Activated CD4-positive, alpha-beta T cell treated with anti-CD3 and anti-CD28 coated beads, Interleukin-2, amount 10 ng/mL, durations not matched to agents 7 days and 5 days (primary cell): Measurements from ENCODE around the gene GAPVD1. TPM values are rescaled to one million over a fixed set of nuclear protein-coding genes. Genes with fewer than 3 reads are reported as not detected.
A peak's percentile ranks its signal among the peaks of the same experiment; 100 is the strongest.

Experiments used
- CTCF ChIA-PET: fragments of 350-600 bp; sonication (Branson Sonifier 250); formaldehyde crosslinking; loops from one replicate; lab custom pipeline; 2021; ENCODE audit warnings: antibody characterized with exemption; lab: Charles Lee
- POLR2A ChIA-PET: fragments of 350-600 bp; sonication (Branson Sonifier 250); formaldehyde crosslinking; loops from one replicate; lab custom pipeline; 2021; ENCODE audit warnings: antibody characterized with exemption; lab: Charles Lee
- DNase-seq: peaks from one replicate; pipeline ENCODE4 v3.0.0-alpha.2; 2020
- H3K27ac Mint-ChIP-seq: one replicate; pipeline ENCODE4 v1.8.0; 2021; ENCODE audit warnings: mild to moderate bottlenecking, moderate library complexity, mixed read lengths
- H3K27me3 Mint-ChIP-seq: one replicate; pipeline ENCODE4 v1.8.0; 2021; ENCODE audit warnings: mixed read lengths
- H3K36me3 Mint-ChIP-seq: one replicate; pipeline ENCODE4 v1.8.0; 2021; ENCODE audit warnings: low read depth, mixed read lengths
- H3K4me1 Mint-ChIP-seq: one replicate; pipeline ENCODE4 v1.8.0; 2021; ENCODE audit warnings: mixed read lengths
- H3K4me3 Mint-ChIP-seq: one replicate; pipeline ENCODE4 v1.8.0; 2021; ENCODE audit warnings: mild to moderate bottlenecking, moderate library complexity, mixed read lengths
- H3K9me3 Mint-ChIP-seq: one replicate; pipeline ENCODE4 v1.8.0; 2021; ENCODE audit warnings: mixed read lengths
- total RNA-seq, 2 experiments: library from RNA; stranded (reverse); gene quantifications; one replicate each; pipeline ENCODE4 v1.2.3, GENCODE V29; 2021

Gene GAPVD1
- total RNA-seq, 2 experiments from 2014 or later: 49.7 to 53.6 TPM

DNA sequence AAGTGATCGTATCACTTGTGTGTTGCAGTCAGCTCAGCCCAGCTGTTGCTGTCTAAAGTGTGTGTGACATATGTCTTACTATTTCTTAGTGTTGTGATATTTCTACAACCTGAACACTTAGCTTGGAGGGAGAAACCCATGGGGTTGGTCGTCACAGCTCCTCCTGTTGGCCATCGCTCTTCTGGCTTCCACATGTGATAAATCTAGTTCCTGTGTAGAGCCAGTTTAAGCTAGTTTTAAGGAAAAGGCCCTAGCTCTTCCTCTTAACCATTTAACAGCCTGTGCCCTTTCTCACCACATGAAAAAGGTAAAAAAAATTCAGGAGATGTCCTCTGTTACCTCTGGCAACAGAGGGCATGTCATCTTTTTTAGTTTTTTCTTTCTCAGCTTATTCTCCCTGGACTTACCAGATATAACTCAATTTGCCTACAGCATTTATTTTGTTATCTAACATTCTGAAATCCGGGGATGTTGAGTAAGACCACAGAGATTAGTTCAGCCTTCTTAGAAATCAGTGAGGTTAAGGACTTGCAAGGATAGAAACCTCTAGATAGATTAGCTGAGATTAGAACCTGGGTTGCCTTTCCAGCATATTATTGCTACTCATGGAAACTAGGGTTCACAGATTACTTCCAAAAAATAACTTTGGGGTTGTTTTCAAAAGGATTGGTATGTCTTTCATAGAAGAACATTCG, 100.4 kb downstream of the GAPVD1 start:
- Mint-ChIP-seq H3K36me3 (peaks cover 33% of the 10 kb centered on the region), H3K4me1 (peaks cover 15% of the 10 kb centered on the region), H3K27ac (peak overlapping the region; percentile 38), H3K27me3 (no peaks in the 10 kb centered on the region), H3K4me3 (no peak overlapping the region), H3K9me3 (no peaks in the 10 kb centered on the region)
- ChIA-PET POLR2A (interaction anchor here (1.3 kb wide), 1 partner anchor 121 kb away, joined by 3 read pairs; the partner anchor contains the start of gene HSPA5), CTCF (interaction anchor here (0.7 kb wide), 1 partner anchor 510 kb away, joined by 3 read pairs; no protein-coding TSS in a partner anchor)
- peak; percentile 42 for DNase-seq

DNA sequence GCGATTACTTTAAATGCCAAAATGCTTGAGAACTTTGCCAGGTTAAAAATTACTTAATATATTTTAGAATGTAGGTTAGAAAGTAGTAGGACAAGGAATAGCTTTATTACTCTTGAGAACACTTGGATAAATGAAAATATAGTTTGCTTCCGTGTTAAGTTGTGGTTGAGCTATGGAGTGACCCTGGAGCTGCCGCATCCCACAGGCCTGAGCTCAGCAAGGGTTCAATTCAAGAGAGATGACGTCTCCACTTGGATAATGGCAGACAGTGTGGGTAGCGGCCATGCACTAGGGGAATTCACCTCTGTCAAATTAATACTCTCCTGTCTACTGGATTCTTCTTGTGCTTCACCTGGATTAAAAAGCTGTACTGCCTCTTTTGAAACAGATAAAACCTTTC, 105.0 kb downstream of the GAPVD1 start:
- ChIA-PET POLR2A (no interaction called here), CTCF (no interaction called here)
- H3K27ac Mint-ChIP-seq: no peak overlapping the region
- H3K4me1 Mint-ChIP-seq: peaks cover 7% of the 10 kb centered on the region
- no peak for DNase-seq
- no peak overlapping the region for H3K4me3 Mint-ChIP-seq
- H3K36me3 Mint-ChIP-seq: peaks cover 11% of the 10 kb centered on the region
- H3K27me3 Mint-ChIP-seq: no peaks in the 10 kb centered on the region
- no peaks in the 10 kb centered on the region for H3K9me3 Mint-ChIP-seq

DNA sequence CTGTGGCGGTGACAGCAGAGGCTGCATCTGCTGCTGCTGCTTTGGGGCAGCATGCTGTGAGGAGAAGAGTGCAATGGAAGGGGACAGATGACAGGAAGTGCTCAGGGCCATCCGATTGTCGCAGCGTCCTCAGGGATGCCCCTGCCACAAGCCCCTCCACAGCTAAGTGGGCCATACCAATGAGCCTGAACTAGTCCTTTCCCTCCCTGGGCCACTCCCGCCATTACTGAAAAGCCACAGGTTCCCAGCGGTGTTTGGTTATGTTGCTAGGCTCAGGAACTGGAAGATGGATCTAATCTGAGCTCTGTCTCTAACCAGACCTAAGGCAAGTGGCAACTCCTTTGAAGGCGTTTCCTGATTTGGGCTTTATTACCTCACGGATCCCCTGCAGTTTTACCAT, 109.2 kb downstream of the GAPVD1 start:
- Mint-ChIP-seq H3K4me1 (peaks cover 5% of the 10 kb centered on the region), H3K27ac (peak overlapping the region; percentile 41), H3K36me3 (no peaks in the 10 kb centered on the region), H3K27me3 (no peaks in the 10 kb centered on the region), H3K4me3 (no peak overlapping the region), H3K9me3 (no peaks in the 10 kb centered on the region)
- POLR2A ChIA-PET: no interaction called here
- no peak for DNase-seq
- CTCF ChIA-PET: interaction anchor here (0.6 to 0.7 kb wide), 2 partner anchors 272 to 536 kb away, joined by 3 to 5 read pairs; no protein-coding TSS in a partner anchor

DNA sequence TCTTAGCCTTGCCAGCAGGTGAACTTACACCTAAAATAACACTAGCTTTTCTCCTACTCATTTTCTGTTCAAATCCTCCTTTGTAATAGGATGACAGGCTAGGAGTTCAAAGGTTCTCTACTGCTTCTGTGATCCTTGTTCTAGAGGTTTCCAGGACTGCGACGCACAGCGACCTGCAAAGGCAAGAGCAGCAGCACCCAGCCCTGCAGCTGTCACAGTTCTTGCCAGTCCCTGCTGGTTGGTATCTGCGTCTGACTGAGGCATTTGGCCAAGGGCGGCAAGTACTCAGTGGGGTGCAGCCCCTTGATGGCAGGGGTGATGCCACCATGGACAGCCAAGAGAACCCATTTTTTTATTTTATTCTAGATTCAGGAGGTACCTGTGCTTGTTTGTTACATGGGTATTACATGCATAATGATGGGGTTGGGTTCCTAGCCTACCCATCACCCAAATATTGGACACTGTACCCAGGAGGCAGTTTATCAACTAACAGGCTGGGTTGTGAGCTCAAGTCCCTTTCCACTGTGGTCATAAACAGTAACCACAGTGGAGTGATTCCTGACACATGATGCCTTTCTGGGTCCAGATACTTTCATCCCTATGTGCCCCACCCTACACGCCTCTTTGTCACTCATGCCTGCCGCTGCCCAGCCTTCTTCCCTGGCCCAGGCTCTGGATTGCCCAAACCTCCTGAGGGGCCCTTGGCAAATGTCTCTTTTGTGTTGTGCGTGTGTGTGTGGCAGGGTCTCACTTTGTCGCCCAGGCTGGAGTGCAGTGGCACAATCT, 111.0 kb downstream of the GAPVD1 start:
- H3K36me3 Mint-ChIP-seq: no peaks in the 10 kb centered on the region
- no peak overlapping the region for H3K27ac Mint-ChIP-seq
- peaks cover 4% of the 10 kb centered on the region for H3K27me3 Mint-ChIP-seq
- H3K9me3 Mint-ChIP-seq: no peaks in the 10 kb centered on the region
- CTCF ChIA-PET: interaction anchor here (0.6 kb wide), 1 partner anchor 36 kb away, joined by 3 read pairs; no protein-coding TSS in a partner anchor
- POLR2A ChIA-PET: no interaction called here
- H3K4me1 Mint-ChIP-seq: peaks cover 5% of the 10 kb centered on the region
- no peak overlapping the region for H3K4me3 Mint-ChIP-seq
- no peak for DNase-seq

DNA sequence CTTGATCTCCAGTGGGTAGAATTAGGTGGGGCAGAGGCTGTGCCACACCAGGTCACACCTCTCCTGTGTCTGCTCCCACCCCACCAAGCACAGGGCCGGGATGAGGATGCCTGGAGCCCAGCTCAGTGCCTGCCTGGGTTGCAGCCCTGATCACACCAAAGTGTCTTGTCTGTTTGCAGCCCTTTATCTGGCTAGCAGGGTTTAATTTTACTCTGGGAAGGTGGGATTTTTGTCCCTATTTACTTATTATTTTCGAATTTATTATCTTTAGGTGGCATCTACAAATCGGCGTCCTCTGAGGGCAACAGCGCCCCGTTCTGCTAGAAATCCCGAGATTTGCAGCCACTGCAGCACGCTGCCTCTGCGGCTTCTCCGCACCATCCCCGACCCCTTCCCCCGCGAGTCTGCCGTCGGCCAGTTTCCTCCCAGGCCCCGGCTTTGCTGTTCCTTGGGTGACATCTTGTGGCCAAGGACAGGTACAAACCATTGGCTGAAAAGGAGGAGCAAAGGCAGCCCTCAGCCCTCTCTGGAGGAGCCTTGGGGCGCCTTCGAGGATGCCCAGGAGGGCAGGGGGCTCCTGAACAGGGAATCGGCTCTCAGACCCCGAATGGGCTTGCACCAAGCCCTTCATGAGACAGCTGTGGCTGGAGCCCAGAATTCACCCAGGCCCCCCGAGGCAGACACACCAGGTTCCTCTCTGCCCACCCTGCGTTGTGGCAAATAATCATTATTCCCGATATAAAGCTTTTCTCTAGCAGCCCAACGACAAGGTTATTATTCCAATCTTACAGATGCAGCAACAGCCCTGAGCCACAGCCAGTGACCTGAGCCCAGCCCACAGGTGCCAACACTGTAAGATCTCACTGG, 113.0 kb downstream of the GAPVD1 start:
- peak overlapping the region; percentile 43 for H3K4me3 Mint-ChIP-seq
- H3K27ac Mint-ChIP-seq: no peak overlapping the region
- peaks cover 7% of the 10 kb centered on the region for H3K27me3 Mint-ChIP-seq
- ChIA-PET POLR2A (no interaction called here), CTCF (interaction anchor here (1.2 to 1.3 kb wide), 2 partner anchors 483 to 522 kb away, joined by 3 read pairs; partner anchors contain the start of gene WDR38)
- H3K9me3 Mint-ChIP-seq: no peaks in the 10 kb centered on the region
- H3K4me1 Mint-ChIP-seq: peaks cover 5% of the 10 kb centered on the region
- no peaks in the 10 kb centered on the region for H3K36me3 Mint-ChIP-seq
- DNase-seq: peak; percentile 75

DNA sequence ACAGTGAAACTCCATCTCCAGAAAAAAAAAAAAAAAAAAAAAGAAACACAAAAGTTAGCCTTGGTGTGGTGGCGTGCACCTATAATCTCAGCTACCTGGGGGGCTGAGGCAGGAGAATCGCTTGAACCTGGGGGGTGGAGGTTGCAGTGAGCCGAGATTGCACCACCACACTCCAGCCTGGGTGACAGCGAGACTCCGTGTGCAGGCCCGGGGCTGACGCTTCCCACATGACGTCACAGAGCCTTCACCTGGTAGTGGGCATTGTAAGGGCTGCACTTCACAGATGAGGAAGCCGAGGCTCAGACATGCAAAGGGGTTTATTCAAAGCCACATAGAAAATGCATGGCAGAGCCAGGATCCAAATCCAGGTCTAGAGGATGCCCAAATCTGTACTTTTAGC, 114.2 kb downstream of the GAPVD1 start:
- Mint-ChIP-seq H3K27me3 (peaks cover 7% of the 10 kb centered on the region), H3K27ac (no peak overlapping the region), H3K9me3 (no peaks in the 10 kb centered on the region), H3K36me3 (no peaks in the 10 kb centered on the region), H3K4me3 (no peak overlapping the region), H3K4me1 (peaks cover 5% of the 10 kb centered on the region)
- POLR2A ChIA-PET: no interaction called here
- DNase-seq: no peak
- CTCF ChIA-PET: interaction anchor here (0.6 to 1.3 kb wide), 2 partner anchors 238 to 523 kb away, joined by 3 read pairs; partner anchors contain the start of gene WDR38

DNA sequence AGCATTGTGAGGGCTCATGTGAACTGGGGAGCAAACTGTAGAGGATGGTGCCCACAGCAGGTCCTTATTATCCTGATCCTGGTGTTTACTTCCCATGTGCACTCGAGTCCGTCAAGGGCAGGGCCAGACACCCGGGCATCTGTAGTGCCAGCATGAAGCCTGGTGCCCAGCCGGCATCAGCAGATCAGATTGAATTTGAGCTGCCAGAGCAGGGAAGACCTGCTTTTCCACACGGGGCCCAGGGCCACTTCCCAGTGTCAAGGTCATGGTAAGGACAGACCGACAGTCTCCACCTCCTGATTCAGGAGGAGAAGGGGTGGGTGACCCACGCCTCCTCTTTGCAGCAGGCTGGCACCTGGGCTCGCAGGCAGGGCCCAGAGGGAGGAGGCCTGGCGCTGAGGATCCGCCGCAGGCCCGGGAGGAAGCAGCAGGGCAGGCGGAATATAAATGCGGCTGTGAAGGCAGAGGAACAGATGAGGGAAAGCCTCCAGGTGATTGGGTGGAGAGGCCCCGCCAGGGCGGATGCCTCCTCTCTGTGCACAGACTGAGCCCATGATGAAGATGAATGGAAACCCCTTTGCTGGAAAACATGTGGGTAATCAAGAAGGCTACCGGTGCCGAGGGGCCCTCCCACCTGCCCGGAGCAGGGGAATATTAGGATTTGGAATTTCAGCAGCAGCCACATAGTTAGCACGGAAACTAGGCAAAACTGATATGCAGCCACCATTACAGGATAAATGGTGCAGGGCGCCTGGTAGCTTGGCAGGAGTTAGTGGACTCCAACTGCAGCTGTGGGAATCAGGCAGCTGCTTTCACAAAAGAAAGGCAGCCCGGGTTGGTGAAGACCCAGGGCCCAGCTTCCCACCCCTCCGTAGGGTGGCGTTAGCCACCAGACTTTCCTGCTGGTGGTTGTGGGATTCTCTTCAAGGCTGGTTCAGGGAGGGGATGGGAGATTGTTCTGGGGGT, 114.9 kb downstream of the GAPVD1 start:
- peaks cover 7% of the 10 kb centered on the region for H3K27me3 Mint-ChIP-seq
- no peak for DNase-seq
- no peaks in the 10 kb centered on the region for H3K9me3 Mint-ChIP-seq
- no peak overlapping the region for H3K27ac Mint-ChIP-seq
- no peak overlapping the region for H3K4me3 Mint-ChIP-seq
- H3K36me3 Mint-ChIP-seq: no peaks in the 10 kb centered on the region
- peaks cover 5% of the 10 kb centered on the region for H3K4me1 Mint-ChIP-seq
- ChIA-PET CTCF (interaction anchor here (0.6 to 0.8 kb wide), 3 partner anchors 187 to 1440 kb away, joined by 3 read pairs; partner anchors contain the start of gene PPP6C), POLR2A (no interaction called here)

DNA sequence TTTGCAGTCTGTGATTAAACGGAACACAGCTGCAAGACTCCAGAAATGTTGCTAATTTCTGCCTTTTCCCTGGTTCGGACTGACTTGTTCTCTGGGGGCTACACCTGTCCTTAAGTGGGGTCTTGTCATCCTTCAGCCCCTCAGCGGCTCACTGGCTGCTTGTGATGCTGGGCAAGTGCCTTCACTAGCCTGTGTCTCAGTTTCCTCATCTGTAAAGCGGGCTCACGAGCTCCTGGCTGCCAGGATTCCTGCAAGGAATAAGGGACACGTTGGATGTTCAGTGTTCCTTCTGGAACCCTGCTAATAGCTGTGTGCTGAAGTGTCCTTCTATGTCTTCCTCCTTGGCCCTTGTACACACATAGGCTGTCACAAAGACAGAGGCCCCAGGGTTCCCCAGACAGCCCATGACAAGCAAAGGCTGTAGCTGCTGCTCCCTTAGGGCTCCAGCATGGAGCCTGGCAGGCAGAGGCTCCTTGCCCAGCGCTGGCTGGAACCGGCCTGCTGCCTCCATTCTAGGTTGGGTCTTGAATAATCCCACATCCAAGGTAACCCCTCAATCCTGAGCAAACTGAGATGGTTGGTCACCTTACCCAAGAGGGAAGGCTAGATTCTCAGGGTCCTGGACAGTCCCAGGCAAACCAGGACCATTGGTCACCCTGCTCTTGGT, 116.1 kb downstream of the GAPVD1 start:
- CTCF ChIA-PET: interaction anchor here (0.6 to 1.3 kb wide), 4 partner anchors 115 to 1490 kb away, joined by 3 read pairs; partner anchors contain the start of gene PPP6C
- POLR2A ChIA-PET: no interaction called here
- Mint-ChIP-seq H3K27ac (no peak overlapping the region), H3K27me3 (peaks cover 7% of the 10 kb centered on the region), H3K4me3 (no peak overlapping the region), H3K36me3 (no peaks in the 10 kb centered on the region), H3K9me3 (no peaks in the 10 kb centered on the region), H3K4me1 (peaks cover 5% of the 10 kb centered on the region)
- no peak for DNase-seq

DNA sequence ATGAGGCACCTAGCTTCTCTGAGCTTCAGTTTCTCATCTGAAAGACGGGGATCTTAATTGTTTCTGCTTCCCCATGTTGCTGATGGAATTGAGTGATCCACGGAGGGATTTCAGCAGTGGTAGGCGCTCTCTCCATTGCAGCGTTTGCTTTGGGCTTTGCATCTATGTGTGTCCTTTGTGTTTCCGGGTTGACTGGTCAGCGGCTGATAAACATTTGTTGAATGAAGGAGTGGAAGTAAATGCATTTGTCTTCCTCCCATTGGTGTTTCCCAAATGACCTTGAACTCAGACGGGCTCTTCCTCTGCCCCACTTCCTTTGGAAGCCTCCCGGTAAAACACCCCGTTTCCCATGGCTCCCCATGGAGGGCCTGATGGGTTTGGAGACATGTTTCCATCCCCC, 117.2 kb downstream of the GAPVD1 start:
- Mint-ChIP-seq H3K9me3 (no peaks in the 10 kb centered on the region), H3K4me3 (no peak overlapping the region), H3K27ac (no peak overlapping the region), H3K27me3 (peaks cover 7% of the 10 kb centered on the region), H3K4me1 (peaks cover 5% of the 10 kb centered on the region), H3K36me3 (no peaks in the 10 kb centered on the region)
- DNase-seq: no peak
- ChIA-PET CTCF (no interaction called here), POLR2A (no interaction called here)

DNA sequence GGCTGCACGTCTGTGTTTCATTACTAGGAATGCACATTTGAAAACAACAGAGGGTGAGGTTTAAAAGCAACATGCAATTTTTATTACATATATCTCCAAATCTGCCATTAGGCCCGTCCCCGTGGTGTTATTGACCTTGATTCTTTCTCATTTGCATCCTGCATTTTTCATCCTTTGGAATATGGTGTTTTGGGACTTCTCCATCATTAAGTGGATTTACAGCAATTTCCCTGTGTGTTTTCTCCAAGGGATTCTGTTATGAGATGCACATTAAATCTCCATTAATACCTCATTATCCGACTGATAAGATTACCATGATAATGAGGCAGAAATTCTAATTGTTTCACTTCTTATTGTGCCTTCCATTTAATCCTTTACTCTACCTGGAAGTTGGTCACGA, 117.6 kb downstream of the GAPVD1 start:
- POLR2A ChIA-PET: no interaction called here
- DNase-seq: no peak
- CTCF ChIA-PET: no interaction called here
- Mint-ChIP-seq H3K36me3 (no peaks in the 10 kb centered on the region), H3K4me1 (peaks cover 5% of the 10 kb centered on the region), H3K27ac (no peak overlapping the region), H3K27me3 (peaks cover 10% of the 10 kb centered on the region), H3K4me3 (no peak overlapping the region), H3K9me3 (no peaks in the 10 kb centered on the region)

DNA sequence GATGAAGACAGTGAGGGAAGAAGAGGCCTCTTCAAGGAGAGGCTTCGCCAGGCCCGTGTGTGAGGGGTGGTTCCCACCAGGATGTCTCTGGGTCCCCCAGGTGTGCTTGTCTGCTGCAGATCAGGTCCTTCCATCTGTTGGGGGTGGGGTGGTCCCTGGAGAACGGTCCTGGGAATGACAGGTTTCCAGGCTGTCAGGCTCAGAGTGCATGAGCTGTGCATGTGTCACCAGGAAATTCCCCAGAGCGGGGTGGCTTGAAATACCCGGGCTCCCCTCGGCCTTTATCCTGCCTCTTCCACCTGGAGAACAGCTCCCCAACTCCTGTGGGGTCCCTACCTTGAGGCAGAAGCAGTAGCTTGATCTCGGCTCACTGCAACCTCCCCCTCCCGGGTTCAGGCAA, 118.8 kb downstream of the GAPVD1 start:
- DNase-seq: no peak
- Mint-ChIP-seq H3K4me1 (no peaks in the 10 kb centered on the region), H3K27ac (no peak overlapping the region), H3K27me3 (peaks cover 12% of the 10 kb centered on the region), H3K9me3 (no peaks in the 10 kb centered on the region), H3K4me3 (no peak overlapping the region), H3K36me3 (no peaks in the 10 kb centered on the region)
- ChIA-PET POLR2A (no interaction called here), CTCF (interaction anchor here (0.7 to 1.4 kb wide), 2 partner anchors 19 to 107 kb away, joined by 3 read pairs; no protein-coding TSS in a partner anchor)
